Memory B cell (primary cell): ENCODE data around the gene DDT.
"Not testable (repeated sequence)": the region's sequence is repeated elsewhere in the genome, so short reads cannot be mapped to it uniquely, and the experiment has no call there.

Experiments used
- ATAC-seq: fragments of 150-1000 bp; cut with Tn5 transposase; 2 replicates; pipeline ENCODE4 v1.10.0; 2021; ENCODE audit warnings: low read depth, mild to moderate bottlenecking, moderate library complexity
- DNase-seq, 2 donors: peaks; one replicate each; pipeline ENCODE4 v3.0.0; 2022; ENCODE audit warnings: low spot score in 2 of 2
- H3K27ac Mint-ChIP-seq: one replicate; pipeline ENCODE4 v1.8.0; 2022; ENCODE audit warnings: mild to moderate bottlenecking, moderate library complexity, mixed read lengths
- H3K27me3 Mint-ChIP-seq: one replicate; pipeline ENCODE4 v1.8.0; 2022; ENCODE audit warnings: mixed read lengths
- H3K36me3 Mint-ChIP-seq: one replicate; pipeline ENCODE4 v1.8.0; 2022; ENCODE audit warnings: mild to moderate bottlenecking, mixed read lengths
- H3K4me1 Mint-ChIP-seq: one replicate; pipeline ENCODE4 v1.8.0; 2022; ENCODE audit warnings: mixed read lengths
- H3K4me3 Mint-ChIP-seq: one replicate; pipeline ENCODE4 v1.8.0; 2022; ENCODE audit warnings: mild to moderate bottlenecking, moderate library complexity, mixed read lengths
- H3K9me3 Mint-ChIP-seq: one replicate; pipeline ENCODE4 v1.8.0; 2022; ENCODE audit warnings: mixed read lengths

The DDT gene

DNA sequence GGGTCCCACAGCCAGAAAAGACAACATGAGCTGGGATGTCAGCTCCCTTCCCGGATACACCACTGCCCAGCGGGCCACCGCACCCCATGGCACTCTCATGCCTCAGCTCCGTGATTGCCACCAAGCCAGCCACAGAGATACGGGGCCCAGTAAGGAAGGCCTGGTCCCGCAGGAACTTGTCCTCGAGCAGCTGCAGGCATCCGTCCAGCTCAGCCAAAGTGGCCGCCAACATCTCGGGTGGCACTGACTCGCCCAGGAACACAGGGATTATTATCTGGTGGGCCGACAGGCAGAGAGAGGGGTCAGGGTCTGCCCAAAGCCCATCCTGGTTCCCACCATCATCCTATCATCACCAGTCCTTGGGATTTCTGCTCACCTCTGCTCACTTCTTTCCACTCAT, 3.1 kb upstream of the DDT start:
- H3K9me3 Mint-ChIP-seq, H3K27me3 Mint-ChIP-seq, H3K4me1 Mint-ChIP-seq, H3K36me3 Mint-ChIP-seq, H3K4me3 Mint-ChIP-seq, H3K27ac Mint-ChIP-seq, ATAC-seq, DNase-seq: not testable (repeated sequence)

DNA sequence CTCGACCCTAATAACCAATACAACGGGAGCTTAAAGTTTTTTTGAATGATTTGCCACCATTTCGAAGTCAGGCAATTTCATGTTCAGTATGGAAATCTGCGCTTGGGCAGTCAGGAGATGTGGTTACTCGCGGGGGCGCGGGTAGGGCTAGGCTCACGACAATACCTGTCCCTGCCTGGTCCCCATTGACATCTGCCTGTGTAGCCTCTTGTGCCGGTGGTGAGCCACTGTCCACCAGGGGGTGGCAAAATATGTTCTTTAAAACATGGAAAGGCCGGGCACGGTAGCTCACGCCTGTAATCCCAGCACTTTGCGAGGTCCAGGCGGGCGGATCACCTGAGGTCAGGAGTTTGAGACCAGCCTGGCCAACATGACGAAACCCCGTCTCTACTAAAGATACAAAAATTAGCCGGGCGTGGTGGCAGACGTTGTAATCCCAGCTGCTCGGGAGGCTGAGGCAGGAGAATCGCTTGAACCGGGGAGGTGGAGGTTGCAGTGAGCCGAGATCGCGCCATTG, 653 bp upstream of the DDT start:
- not testable (repeated sequence) for H3K36me3 Mint-ChIP-seq, H3K9me3 Mint-ChIP-seq, H3K27me3 Mint-ChIP-seq, H3K4me3 Mint-ChIP-seq, DNase-seq, H3K27ac Mint-ChIP-seq, H3K4me1 Mint-ChIP-seq
- ATAC-seq, result peak; percentile 60

DNA sequence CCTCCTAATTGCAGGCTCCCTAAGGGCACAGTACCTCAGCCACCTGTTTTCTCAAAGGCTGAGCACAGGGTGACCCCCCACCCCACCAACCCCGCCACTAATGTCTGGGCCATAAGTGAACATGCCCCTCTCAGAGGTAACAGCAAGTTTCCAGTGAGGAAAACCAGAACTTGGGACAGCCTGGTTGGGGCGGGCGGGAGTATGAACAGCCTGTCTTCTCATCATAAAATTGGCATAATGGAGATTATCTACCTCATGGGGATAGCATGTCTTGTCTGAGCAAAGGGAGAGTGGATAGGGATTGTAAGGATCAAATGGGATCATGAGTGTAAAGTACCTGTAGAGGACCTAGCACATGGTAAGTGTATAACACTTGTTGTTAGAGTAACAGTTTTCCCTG, 2.3 kb downstream of the DDT start:
- H3K4me1 Mint-ChIP-seq, H3K27me3 Mint-ChIP-seq, ATAC-seq, H3K27ac Mint-ChIP-seq, H3K4me3 Mint-ChIP-seq, DNase-seq, H3K36me3 Mint-ChIP-seq, H3K9me3 Mint-ChIP-seq: not testable (repeated sequence)

DNA sequence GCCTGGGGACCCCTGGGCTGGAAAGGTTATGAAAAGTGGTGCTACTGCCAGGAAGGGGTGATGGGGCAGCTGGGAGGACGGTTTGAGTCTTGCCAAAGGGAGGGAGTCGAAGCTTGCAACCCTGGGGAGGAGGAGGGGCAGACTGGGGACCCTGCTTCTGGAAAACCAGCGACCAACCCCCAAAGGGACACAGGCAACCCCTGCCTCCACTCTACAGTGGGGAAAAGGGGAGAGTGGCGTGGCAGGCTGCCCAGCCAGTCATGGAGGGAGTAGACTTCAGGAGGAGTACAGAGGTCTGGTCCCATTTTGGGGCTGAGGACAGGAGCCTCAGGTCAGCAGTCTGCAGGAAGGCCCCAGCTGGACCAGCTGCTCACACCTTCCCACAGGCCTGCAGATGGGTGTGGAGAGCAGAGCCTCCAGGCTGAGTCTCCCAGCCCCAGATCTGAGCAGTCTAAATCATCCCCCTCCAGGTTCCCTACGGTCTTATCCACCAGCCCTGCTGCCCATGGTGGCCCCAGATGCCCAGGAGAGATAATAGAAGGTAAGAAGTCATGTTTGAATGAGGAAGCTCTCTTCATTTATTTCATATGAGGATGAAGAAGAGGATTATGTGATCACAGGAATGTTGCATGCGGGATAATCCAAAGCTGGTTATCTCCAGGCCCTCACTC, 3.3 kb downstream of the DDT start:
- DNase-seq (no peak), ATAC-seq (no peak)
- Mint-ChIP-seq H3K4me1 (peaks cover 7% of the 10 kb centered on the region), H3K4me3 (no peak overlapping the region), H3K27ac (peak overlapping the region; percentile 0), H3K9me3 (no peaks in the 10 kb centered on the region), H3K27me3 (no peaks in the 10 kb centered on the region), H3K36me3 (peaks cover 10% of the 10 kb centered on the region)

DNA sequence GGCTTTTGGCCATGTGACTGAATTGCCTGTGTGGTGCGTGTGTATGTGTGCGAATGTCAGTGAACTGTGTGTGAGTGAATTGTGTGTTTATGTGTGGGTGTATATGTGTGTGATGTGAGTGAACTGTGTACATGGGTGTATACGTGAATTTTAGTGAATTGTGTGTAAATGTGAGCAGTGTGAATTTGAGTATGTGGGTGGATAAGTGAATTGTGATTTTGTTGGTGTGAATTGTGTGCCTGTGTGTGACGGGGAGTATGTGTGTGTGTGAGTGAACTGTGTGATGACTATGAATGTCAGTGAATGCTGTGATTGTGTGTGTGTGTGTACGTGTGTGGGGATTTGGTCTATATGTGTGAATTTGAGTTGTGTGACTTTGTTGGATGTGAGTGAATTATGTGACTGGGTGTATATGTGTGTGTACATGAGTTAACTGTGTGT, 4.0 kb downstream of the DDT start:
- no peak for ATAC-seq

DNA sequence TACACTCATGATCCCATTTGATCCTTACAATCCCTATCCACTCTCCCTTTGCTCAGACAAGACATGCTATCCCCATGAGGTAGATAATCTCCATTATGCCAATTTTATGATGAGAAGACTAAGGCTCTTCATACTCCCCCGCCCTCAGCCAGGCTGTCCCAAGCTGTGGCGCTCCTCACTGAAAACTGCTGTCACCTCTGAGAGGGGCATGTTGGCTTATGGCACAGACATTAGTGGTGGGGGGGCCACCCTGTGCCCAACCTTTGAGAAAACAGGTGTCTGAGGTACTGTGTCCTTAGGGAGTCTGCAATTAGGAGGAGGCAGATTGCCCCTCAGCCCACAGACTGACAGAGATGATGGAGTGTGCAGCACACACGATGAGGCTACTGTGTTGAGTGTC, 5.2 kb downstream of the DDT start:
- Mint-ChIP-seq H3K27ac (no peak overlapping the region), H3K4me3 (no peak overlapping the region)

More for the DNA sequence above, 4.0 kb downstream of the DDT start:
- Mint-ChIP-seq H3K27ac (peak overlapping the region; percentile 0), H3K9me3 (no peaks in the 10 kb centered on the region), H3K27me3 (no peaks in the 10 kb centered on the region), H3K36me3 (peaks cover 10% of the 10 kb centered on the region), H3K4me3 (no peak overlapping the region), H3K4me1 (peaks cover 7% of the 10 kb centered on the region)
- no peak for DNase-seq

DNA sequence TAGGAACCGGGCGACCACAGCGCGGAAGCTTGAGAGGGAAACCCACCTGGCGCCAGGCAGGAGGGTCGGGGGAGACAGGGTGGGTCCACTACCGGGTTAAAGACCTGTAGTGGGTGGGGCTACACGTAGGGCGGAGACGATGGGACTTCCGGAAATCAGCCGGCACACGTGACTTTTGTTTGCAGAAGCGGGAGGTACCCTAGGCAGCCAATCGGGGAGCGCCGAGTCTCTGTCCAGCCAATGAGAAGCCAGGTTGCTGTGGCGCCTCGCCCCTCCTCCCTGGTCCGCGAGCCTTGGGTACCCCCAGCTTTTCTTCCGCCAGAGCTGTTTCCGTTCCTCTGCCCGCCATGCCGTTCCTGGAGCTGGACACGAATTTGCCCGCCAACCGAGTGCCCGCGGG, 7.7 kb downstream of the DDT start, which contains the start of gene DDTL:
Gene DDTL, plus strand, starts transcription at position 321 of the 400 bp plus-strand sequence. Its CDS starts 27 bp downstream, at position 348.
- H3K36me3 Mint-ChIP-seq, H3K4me1 Mint-ChIP-seq, DNase-seq, H3K4me3 Mint-ChIP-seq, H3K27ac Mint-ChIP-seq, H3K27me3 Mint-ChIP-seq, H3K9me3 Mint-ChIP-seq: not testable (repeated sequence)
- ATAC-seq, result peak; percentile 94

More for the DNA sequence above, 5.2 kb downstream of the DDT start:
- ATAC-seq (no peak), DNase-seq (no peak)
- no peaks in the 10 kb centered on the region for H3K27me3 Mint-ChIP-seq
- peaks cover 10% of the 10 kb centered on the region for H3K36me3 Mint-ChIP-seq
- H3K9me3 Mint-ChIP-seq, result no peaks in the 10 kb centered on the region
- H3K4me1 Mint-ChIP-seq, result peaks cover 7% of the 10 kb centered on the region

DNA sequence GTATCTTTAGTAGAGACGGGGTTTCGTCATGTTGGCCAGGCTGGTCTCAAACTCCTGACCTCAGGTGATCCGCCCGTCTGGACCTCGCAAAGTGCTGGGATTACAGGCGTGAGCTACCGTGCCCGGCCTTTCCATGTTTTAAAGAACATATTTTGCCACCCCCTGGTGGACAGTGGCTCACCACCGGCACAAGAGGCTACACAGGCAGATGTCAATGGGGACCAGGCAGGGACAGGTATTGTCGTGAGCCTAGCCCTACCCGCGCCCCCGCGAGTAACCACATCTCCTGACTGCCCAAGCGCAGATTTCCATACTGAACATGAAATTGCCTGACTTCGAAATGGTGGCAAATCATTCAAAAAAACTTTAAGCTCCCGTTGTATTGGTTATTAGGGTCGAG, 8.1 kb downstream of the DDT start:
- not testable (repeated sequence) for DNase-seq, H3K27ac Mint-ChIP-seq, H3K36me3 Mint-ChIP-seq, H3K4me1 Mint-ChIP-seq, H3K9me3 Mint-ChIP-seq, H3K4me3 Mint-ChIP-seq, H3K27me3 Mint-ChIP-seq
- ATAC-seq, result peak; percentile 57

DNA sequence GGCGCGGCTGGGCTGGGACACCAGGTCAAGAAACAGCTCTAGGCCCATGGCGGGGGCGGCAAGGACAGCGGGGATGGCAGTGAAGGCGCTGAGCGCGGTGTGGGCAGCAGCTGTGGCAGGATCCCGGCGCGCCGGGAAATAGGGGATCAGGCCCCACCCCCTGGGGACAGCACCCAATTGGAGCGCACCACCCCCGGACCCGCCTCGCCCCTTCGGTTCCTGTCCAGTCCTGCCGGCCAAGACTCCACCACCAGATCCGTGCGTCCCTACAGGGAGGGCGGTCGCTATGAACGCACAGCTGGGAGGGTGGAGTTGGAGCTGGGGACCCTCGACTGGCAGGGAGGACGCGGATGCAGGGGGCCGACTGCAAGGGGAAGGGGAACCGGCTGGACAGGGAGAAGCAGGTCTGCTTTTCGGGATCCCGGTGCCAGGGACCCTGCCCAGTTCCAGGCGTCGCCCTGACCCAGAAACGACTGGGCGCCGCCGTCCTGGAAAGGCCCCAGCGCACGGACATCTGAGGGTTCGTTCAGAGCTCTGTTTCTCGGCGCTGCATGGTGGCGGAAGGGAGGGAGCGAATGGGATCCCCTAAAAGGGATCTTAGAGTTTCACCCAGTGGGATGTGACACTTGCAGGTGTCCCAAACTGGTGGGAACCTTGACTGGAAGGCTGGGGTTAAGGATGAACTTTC, 13.0 kb downstream of the DDT start, which contains the start of gene GSTT2B:
Gene GSTT2B, minus strand, starts transcription at position 112 of the 688 bp plus-strand sequence. Its CDS starts 64 bp downstream, at position 48.
- not testable (repeated sequence) for H3K27me3 Mint-ChIP-seq, H3K9me3 Mint-ChIP-seq, ATAC-seq, H3K4me3 Mint-ChIP-seq, H3K4me1 Mint-ChIP-seq, DNase-seq, H3K36me3 Mint-ChIP-seq, H3K27ac Mint-ChIP-seq

DNA sequence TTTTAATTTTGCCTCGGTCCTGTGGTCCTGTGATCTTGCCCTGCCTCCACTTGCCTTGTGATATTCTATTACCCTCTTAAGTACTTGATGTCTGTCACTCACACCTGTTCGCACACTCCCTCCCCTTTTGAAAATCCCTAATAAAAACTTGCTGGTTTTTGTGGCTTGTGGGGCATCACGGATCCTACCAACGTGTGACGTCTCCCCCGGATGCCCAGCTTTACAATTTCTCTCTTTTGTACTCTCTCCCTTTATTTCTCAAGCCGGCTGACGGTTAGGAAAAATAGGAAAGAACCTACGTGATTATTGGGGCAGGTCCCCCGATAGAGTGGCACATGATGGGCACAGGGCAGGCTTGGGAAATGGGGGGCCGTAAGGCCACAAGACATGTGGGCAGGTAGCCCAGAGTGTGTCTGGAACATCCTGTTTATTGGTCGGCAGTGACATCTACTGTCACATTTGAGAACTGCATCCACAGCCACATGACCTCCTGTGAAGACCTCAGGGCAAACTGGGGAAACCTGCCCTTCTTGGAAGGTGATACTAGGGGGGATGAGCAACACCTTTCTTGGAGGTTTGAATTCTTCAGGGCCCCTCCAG, 17.8 kb downstream of the DDT start:
- H3K36me3 Mint-ChIP-seq, result not testable (repeated sequence)

DNA sequence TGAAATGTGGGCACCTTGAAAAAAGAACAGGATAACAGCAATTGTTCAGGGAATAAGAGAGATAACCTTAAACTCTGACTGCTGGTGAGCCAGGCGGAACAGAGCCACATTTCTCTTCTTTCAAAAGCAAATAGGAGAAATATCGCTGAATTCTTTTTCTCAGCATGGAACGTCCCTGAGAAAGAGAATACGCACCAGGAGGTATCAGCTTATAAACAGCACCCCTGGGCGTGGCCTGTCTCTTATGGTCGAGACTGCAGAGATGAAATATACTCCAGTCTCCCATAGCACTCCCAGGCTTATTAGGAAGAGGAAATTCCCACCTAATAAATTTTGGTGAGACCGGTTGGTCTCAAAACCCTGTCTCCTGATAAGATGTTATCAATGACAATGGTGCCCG, 18.4 kb downstream of the DDT start:
- not testable (repeated sequence) for H3K4me1 Mint-ChIP-seq, DNase-seq, H3K4me3 Mint-ChIP-seq, H3K36me3 Mint-ChIP-seq, H3K27me3 Mint-ChIP-seq, H3K9me3 Mint-ChIP-seq, ATAC-seq, H3K27ac Mint-ChIP-seq

More for the DNA sequence above, 17.8 kb downstream of the DDT start:
- H3K4me1 Mint-ChIP-seq, H3K9me3 Mint-ChIP-seq, H3K27ac Mint-ChIP-seq, H3K4me3 Mint-ChIP-seq, H3K27me3 Mint-ChIP-seq: not testable (repeated sequence)
- ATAC-seq (peak; percentile 85), DNase-seq (peak; percentile 72 to 90)

DNA sequence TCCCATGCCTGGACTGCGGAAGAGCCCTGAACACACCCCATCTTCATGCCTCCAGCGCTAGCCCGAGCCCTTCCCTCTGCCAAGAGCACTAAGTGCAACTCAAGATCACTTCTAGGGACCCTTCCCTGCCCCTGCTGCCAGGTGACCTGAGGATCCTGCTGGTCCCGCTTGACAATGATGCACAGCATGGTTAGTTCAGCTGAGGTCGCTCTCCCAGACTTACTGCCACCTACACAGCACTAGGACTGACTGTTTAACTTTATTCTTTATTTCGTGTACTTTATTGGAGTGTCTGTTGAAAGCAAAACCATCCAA, 19.3 kb downstream of the DDT start:
- not testable (repeated sequence) for H3K27me3 Mint-ChIP-seq, H3K9me3 Mint-ChIP-seq, H3K36me3 Mint-ChIP-seq, H3K4me1 Mint-ChIP-seq, H3K27ac Mint-ChIP-seq, H3K4me3 Mint-ChIP-seq, DNase-seq, ATAC-seq

DNA sequence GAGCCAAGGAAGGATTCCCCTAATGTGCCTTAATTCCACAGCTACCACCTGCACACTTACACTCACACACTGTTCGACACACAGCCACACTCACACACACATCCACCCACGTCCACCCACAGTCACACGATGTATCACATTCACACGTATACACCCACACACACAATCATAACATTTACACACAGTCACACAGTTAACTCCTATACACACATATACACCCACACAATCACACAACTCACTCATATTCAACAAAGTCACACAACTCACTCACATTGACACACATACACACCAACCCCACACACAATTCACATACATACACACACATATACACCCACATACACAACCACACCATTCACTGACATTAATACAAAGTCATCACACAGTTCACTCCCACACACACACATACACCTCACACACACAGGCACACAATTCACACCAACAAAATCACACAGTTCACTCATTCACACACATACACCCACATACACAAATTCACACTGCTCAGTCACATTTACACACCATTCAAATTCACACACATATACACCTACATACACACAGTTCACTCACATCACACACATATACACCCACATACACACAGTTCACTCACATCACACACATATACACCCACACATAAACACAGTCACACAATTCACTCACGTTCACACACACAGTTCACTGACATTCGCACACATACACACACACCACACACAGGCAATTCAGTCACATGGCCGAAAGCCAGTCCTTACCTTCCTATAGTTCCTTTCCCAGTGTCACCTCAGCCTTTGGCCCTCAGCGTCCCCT, 19.8 kb downstream of the DDT start:
- not testable (repeated sequence) for H3K4me3 Mint-ChIP-seq, H3K27me3 Mint-ChIP-seq, H3K27ac Mint-ChIP-seq, ATAC-seq, H3K4me1 Mint-ChIP-seq, H3K36me3 Mint-ChIP-seq, H3K9me3 Mint-ChIP-seq, DNase-seq

DNA sequence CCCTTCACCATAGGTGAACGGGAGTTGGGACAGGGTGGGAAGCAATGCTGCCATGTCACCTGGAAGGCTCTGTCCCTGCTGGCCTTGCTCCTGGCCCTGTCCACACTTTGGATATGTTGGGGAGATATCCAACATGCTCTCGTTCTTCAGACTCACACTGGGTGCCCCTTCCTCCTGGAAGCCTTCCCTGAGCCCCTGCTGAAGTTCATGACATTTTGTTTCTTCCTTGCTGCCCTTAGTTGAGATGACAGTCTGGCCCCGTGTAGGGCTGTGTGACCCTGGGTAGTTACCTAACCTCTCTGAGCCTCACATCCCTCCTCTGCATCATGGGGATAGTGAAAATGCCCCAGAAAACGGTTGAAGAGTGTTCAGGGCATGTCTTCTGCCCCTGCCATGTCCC, 20.8 kb downstream of the DDT start:
- DNase-seq, H3K36me3 Mint-ChIP-seq, H3K4me1 Mint-ChIP-seq, H3K27ac Mint-ChIP-seq, ATAC-seq, H3K27me3 Mint-ChIP-seq, H3K4me3 Mint-ChIP-seq, H3K9me3 Mint-ChIP-seq: not testable (repeated sequence)
